ENCODE data around the gene VAV2. TPM values are rescaled to one million over a fixed set of nuclear protein-coding genes. Genes with fewer than 3 reads are reported as not detected.

Gene VAV2
- polyA plus RNA-seq, 1 experiment: 9.0 TPM

- DNase-seq (ENCODE audit: low read depth, low spot score): no peak
- Histone ChIP-seq H3K27ac (ENCODE audit: low read depth, low read length) (no peak overlapping the region), H3K4me3 (ENCODE audit: low read depth, low read length) (no peak overlapping the region), H3K27me3 (ENCODE audit: control insufficient read depth, insufficient read depth, low read length) (no peaks in the 10 kb centered on the region), H3K9me3 (ENCODE audit: control insufficient read depth, insufficient read depth, low read length) (no peaks in the 10 kb centered on the region)
- POLR2A ChIA-PET: no interaction called here
- CTCF ChIA-PET: no interaction called here
- TF ChIP-seq CTCF (IDR thresholded peaks at IDR 0.05; ENCODE audit: low read depth, low read length): no peak
Observed at GRCh38 chr9:133788045-133788818, 203.9 kb downstream of the VAV2 start.

- no peaks in the 10 kb centered on the region for H3K9me3 ChIP-seq (ENCODE audit: control insufficient read depth, insufficient read depth, low read length)
- ChIA-PET CTCF (interaction anchor here (1.1 kb wide), 1 partner anchor 206 kb away, joined by 3 read pairs; no protein-coding TSS in a partner anchor), POLR2A (interaction anchor here (0.6 kb wide), 1 partner anchor 178 kb away, joined by 4 read pairs; no protein-coding TSS in a partner anchor)
- no peak for DNase-seq (ENCODE audit: low read depth, low spot score)
- no peak overlapping the region for H3K27ac ChIP-seq (ENCODE audit: low read depth, low read length)
- H3K4me3 ChIP-seq (ENCODE audit: low read depth, low read length): no peak overlapping the region
- TF ChIP-seq CTCF (IDR thresholded peaks at IDR 0.05; ENCODE audit: low read depth, low read length): no peak
- H3K27me3 ChIP-seq (ENCODE audit: control insufficient read depth, insufficient read depth, low read length): no peaks in the 10 kb centered on the region
Observed at GRCh38 chr9:133787754-133788025, 204.4 kb downstream of the VAV2 start.

- Histone ChIP-seq H3K4me3 (ENCODE audit: low read depth, low read length) (no peak overlapping the region), H3K27ac (ENCODE audit: low read depth, low read length) (no peak overlapping the region), H3K27me3 (ENCODE audit: control insufficient read depth, insufficient read depth, low read length) (no peaks in the 10 kb centered on the region), H3K9me3 (ENCODE audit: control insufficient read depth, insufficient read depth, low read length) (no peaks in the 10 kb centered on the region)
- POLR2A ChIA-PET: interaction anchor here (0.6 kb wide), 1 partner anchor 178 kb away, joined by 4 read pairs; no protein-coding TSS in a partner anchor
- TF ChIP-seq CTCF (IDR thresholded peaks at IDR 0.05; ENCODE audit: low read depth, low read length): no peak
- no peak for DNase-seq (ENCODE audit: low read depth, low spot score)
- CTCF ChIA-PET: interaction anchor here (0.6 to 1.1 kb wide), 2 partner anchors 21 to 207 kb away, joined by 3 read pairs; no protein-coding TSS in a partner anchor
Observed at GRCh38 chr9:133786907-133787753, 205.0 kb downstream of the VAV2 start.

GRCh38 chr9:133786371-133786753, 205.8 kb downstream of the VAV2 start:
- DNase-seq (ENCODE audit: low read depth, low spot score): no peak
- ChIA-PET CTCF (no interaction called here), POLR2A (no interaction called here)
- H3K4me3 ChIP-seq (ENCODE audit: low read depth, low read length): no peak overlapping the region
- no peaks in the 10 kb centered on the region for H3K9me3 ChIP-seq (ENCODE audit: control insufficient read depth, insufficient read depth, low read length)
- no peak for TF ChIP-seq CTCF (IDR thresholded peaks at IDR 0.05; ENCODE audit: low read depth, low read length)
- no peaks in the 10 kb centered on the region for H3K27me3 ChIP-seq (ENCODE audit: control insufficient read depth, insufficient read depth, low read length)
- H3K27ac ChIP-seq (ENCODE audit: low read depth, low read length): no peak overlapping the region
